ENCODE data around the gene FNDC8. TPM values are rescaled to one million over a fixed set of nuclear protein-coding genes. Genes with fewer than 3 reads are reported as not detected.

The FNDC8 gene
- total and polyA plus RNA-seq, 2 of the 4 experiments (the other 2 are of a cell fraction), result not detected

DNA sequence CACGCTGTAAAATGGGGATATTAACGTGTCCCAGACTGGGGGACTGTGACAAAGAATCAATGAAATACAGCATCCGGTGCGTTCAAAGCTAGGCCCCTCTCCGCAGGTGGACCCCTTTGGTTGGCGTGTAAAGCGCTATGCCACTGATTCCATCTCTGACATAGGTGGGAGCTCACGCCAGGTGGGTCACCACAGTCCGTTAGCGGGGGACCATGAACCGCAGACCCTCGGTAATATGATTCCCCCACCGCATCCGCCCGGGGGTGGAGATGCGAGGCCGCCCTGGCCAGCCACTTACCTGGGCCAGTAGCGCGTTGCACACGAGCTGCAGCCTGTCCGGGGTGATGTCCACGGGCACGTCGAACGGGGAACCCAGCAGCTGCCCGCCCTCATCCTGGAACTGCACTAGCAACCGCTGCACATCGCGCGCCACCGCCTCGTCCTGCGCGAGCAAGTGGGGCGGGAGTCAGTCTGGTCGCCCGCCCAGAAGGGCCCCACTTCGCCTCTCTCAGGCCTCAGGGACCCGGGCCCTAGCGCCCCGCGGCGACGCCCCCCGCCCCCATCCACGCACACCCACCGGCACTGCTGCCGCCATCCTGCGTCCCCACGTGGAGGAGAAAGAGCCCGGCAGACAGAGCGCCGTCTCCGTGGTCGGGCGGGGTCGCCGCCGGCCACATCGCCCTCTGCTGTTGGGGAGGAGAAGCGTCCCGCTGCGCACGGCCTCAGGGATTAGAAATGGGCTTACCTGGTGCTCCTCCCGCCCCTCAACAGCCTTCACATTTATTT is 20.5 kb downstream of the FNDC8 start, which contains the start of gene NLE1 (continued):
- TF ChIP-seq RFX5 (IDR thresholded peaks at IDR 0.05; ENCODE audit: low read depth, low read length), result no peak
- no peak for TF ChIP-seq CHD1 (IDR thresholded peaks at IDR 0.05; ENCODE audit: low read depth, low read length)

DNA sequence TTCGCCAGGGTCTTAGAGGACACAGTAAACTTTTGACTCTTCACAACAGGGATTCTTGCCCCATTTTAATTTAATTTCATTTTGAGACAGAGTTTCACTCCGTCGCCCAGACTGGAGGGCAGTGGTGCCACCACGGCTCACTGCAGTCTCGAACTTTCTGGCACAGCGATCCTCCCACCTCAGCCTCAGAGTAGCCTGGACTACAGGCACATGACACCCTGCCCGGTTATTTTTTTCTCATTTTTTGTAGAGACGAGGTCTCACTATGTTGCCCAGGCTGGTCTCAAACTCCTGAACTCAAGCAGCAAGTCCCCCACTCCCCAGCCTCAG is 21.0 kb downstream of the FNDC8 start:
- H2AK9ac ChIP-seq (replicated peaks; ENCODE audit: low read depth, low read length, poor library complexity), result no peak overlapping the region
- H3K4ac ChIP-seq (ENCODE audit: low read depth, low read length), result no peak overlapping the region
- H3K36me3 ChIP-seq (ENCODE audit: control insufficient read depth, insufficient read depth, low read length), result peaks cover 19% of the 10 kb centered on the region
- BruUV-seq (replicated peaks), result no TSS peak
- no peak overlapping the region for H4K91ac ChIP-seq (ENCODE audit: insufficient read depth, low read depth, low read length)
- H3K4me3 ChIP-seq (ENCODE audit: insufficient read depth, low read depth, low read length), result no peak overlapping the region
- ChIA-PET POLR2A (ENCODE audit: unreplicated experiment) (no interaction called here), CTCF (interaction anchor here (1.2 kb wide), 1 partner anchor 98 kb away, joined by 3 read pairs; no protein-coding TSS in a partner anchor)
- no peak overlapping the region for H2BK20ac ChIP-seq (ENCODE audit: low read depth, low read length)
- in situ Hi-C loops (cut with MboI; ENCODE audit: low sequenced_read_pairs) (no loop called here), dilution Hi-C loops (cut with HindIII; ENCODE audit: low sequenced_read_pairs, unreplicated experiment) (no loop called here), intact Hi-C loops (cut with micrococcal nuclease) (no loop called here)
- no peak overlapping the region for H3K4me2 ChIP-seq (ENCODE audit: low read depth, low read length)
- no peaks in the 10 kb centered on the region for H4K20me1 ChIP-seq (ENCODE audit: insufficient read depth, low read length)
- H4K8ac ChIP-seq (ENCODE audit: low read depth in 2 of 2, low read length in 2 of 2), result peak overlapping the region in 1 of 2 experiments; percentile 9; a peak in 1 of 4 replicates
- H3K9me1 ChIP-seq (ENCODE audit: insufficient read depth, low read length), result peaks cover 3% of the 10 kb centered on the region; the same call in 1 of the 2 replicates
- DNase-seq (no peak), ATAC-seq (ENCODE audit: low read depth) (no peak)
- H3K9me3 ChIP-seq (ENCODE audit: control insufficient read depth, insufficient read depth, low read length), result no peaks in the 10 kb centered on the region
- H3K27ac ChIP-seq (ENCODE audit: insufficient read depth, low read length), result no peak overlapping the region
- H3K18ac ChIP-seq (ENCODE audit: low read depth, low read length), result no peak overlapping the region
- 52% methylated on average over 5 of the region's 8 CpGs; no CpG with 5 or more reads in 1 of the 2 experiments for WGBS, 2 experiments (ENCODE audit: extremely low coverage in 2 of 2, insufficient read length in 1 of 2)
- H3K56ac ChIP-seq (ENCODE audit: extremely low read depth, insufficient read depth, low read length), result no peak overlapping the region
- no peak overlapping the region for H2BK120ac ChIP-seq (ENCODE audit: low read depth, low read length)
- H2AFZ ChIP-seq (replicated peaks; ENCODE audit: low read length, poor library complexity), result peak overlapping the region; percentile 94
- H4K5ac ChIP-seq (ENCODE audit: low read depth, low read length), result no peak overlapping the region
- no peak overlapping the region for H3K14ac ChIP-seq (replicated peaks; ENCODE audit: low read depth, low read length)
- no peak overlapping the region for H2AK5ac ChIP-seq (ENCODE audit: low read depth, low read length)
- H2BK5ac ChIP-seq (ENCODE audit: low read depth, low read length, poor library complexity, severe bottlenecking), result no peak overlapping the region
- H2BK15ac ChIP-seq (ENCODE audit: low read depth, low read length), result no peak overlapping the region
- H3K9ac ChIP-seq (ENCODE audit: low read depth, low read length), result no peak overlapping the region
- H3K23ac ChIP-seq (ENCODE audit: low read depth, low read length), result no peak overlapping the region
- H3K27me3 ChIP-seq (ENCODE audit: control insufficient read depth, insufficient read depth, low read length), result peaks cover 12% of the 10 kb centered on the region
- H3K79me1 ChIP-seq (ENCODE audit: low read depth in 1 of 2, low read length in 2 of 2), result peaks cover 14 to 20% of the 10 kb centered on the region in 2 experiments
- H3K4me1 ChIP-seq (ENCODE audit: control insufficient read depth, insufficient read depth, low read length), result no peaks in the 10 kb centered on the region; the same call in 1 of the 2 replicates
- TF ChIP-seq NFE2L2 (IDR thresholded peaks at IDR 0.05; ENCODE audit: low read depth, low read length) (no peak), MAZ (IDR thresholded peaks at IDR 0.05; ENCODE audit: borderline replicate concordance, low read depth, low read length) (no peak), RAD21 (IDR thresholded peaks at IDR 0.05; ENCODE audit: low read length) (no peak)
